A549 treated with CpdA at 1 μM for 4 hours (cell line): ENCODE data around the gene NRIP3. TPM values are rescaled to one million over a fixed set of nuclear protein-coding genes. Genes with fewer than 3 reads are reported as not detected.

ENCODE experiments used
- total RNA-seq: library from RNA; stranded (reverse); fragments of 200-300 nt; extraction: Qiagen RNA extraction; gene quantifications from 5 replicates; pipeline ENCODE4 v1.2.3, GENCODE V29; 2022; ENCODE audit warnings: low read depth

The NRIP3 gene
- 0.86 to 1.4 TPM (median 1.1 TPM) in 5 replicates for total RNA-seq

GRCh38 chr11:9003573-9004182 is at the start of gene NRIP3:
Gene NRIP3, minus strand, starts transcription at chr11:9004001. Its CDS starts 66 bp downstream, at chr11:9003935.

GRCh38 chr11:8964324-8965320 is 39.2 kb downstream of the NRIP3 start, which contains the start of gene TMEM9B:
Gene TMEM9B, minus strand, starts transcription at chr11:8964442. Its CDS starts 129 bp downstream, at chr11:8964313.

GRCh38 chr11:8942518-8943066 is 61.2 kb downstream of the NRIP3 start, which contains the start of gene ASCL3:
Gene ASCL3, minus strand, starts transcription at chr11:8943016. Its CDS starts 4,855 bp downstream, at chr11:8938161.

GRCh38 chr11:8932564-8933180 is 71.1 kb downstream of the NRIP3 start, which contains the start of gene C11orf16:
Gene C11orf16, minus strand, starts transcription at chr11:8932947. Its CDS starts 639 bp downstream, at chr11:8932308.

Other genes starting within 250 kb of the NRIP3 start
- gene AKIP1, start 92.8 kb downstream of the NRIP3 start, total RNA-seq: 38.3 to 44.3 TPM (median 42.6 TPM) in 5 replicates
- not detected in 5 replicates for gene C11orf16, start 71.1 kb downstream of the NRIP3 start, total RNA-seq
- not detected in 5 replicates for gene ASCL3, start 61.0 kb downstream of the NRIP3 start, total RNA-seq
- 32.3 to 43.3 TPM (median 38.5 TPM) in 5 replicates for gene TMEM9B, start 39.6 kb downstream of the NRIP3 start, total RNA-seq
- 0.27 to 0.70 TPM (median 0.57 TPM) in 5 replicates for gene SCUBE2, start 87.6 kb upstream of the NRIP3 start, total RNA-seq